ENCODE measurements around the gene PIGS. TPM values are rescaled to one million over a fixed set of nuclear protein-coding genes. Genes with fewer than 3 reads are reported as not detected.
"Not testable (repeated sequence)": the region's sequence is repeated elsewhere in the genome, so short reads cannot be mapped to it uniquely, and the experiment has no call there.

The PIGS gene
- total RNA-seq, 4 donors from 2014 or later = 7.2 to 48.3 (median 26.6) TPM

GRCh38 chr17:28523186-28523585 lies 48.1 kb downstream of the PIGS start:
- no peaks in the 10 kb centered on the region for H3K9me3 ChIP-seq
- TF ChIP-seq CTCF (IDR thresholded peaks at IDR 0.05) (no peak), POLR2A (IDR thresholded peaks at IDR 0.05) (no peak)
- intact Hi-C loops (cut with DNase I; ENCODE audit: low total_unique reads) = no loop called here
- no peak overlapping the region for H3K4me3 ChIP-seq
- no peak for DNase-seq
- H3K4me1 ChIP-seq = no peaks in the 10 kb centered on the region
- H3K36me3 ChIP-seq = no peaks in the 10 kb centered on the region
- H3K27me3 ChIP-seq = no peaks in the 10 kb centered on the region
- H3K27ac ChIP-seq = no peak overlapping the region

GRCh38 chr17:28522281-28522680 lies 49.0 kb downstream of the PIGS start:
- H3K9me3 ChIP-seq; H3K4me3 ChIP-seq; intact Hi-C loops (cut with DNase I; ENCODE audit: low total_unique reads); H3K27me3 ChIP-seq; DNase-seq; H3K4me1 ChIP-seq; H3K36me3 ChIP-seq; H3K27ac ChIP-seq: not testable (repeated sequence)

GRCh38 chr17:28521311-28522085 lies 49.8 kb downstream of the PIGS start:
- Histone ChIP-seq H3K4me3 (no peak overlapping the region), H3K4me1 (no peaks in the 10 kb centered on the region), H3K27ac (no peak overlapping the region), H3K27me3 (no peaks in the 10 kb centered on the region), H3K36me3 (no peaks in the 10 kb centered on the region), H3K9me3 (no peaks in the 10 kb centered on the region)
- TF ChIP-seq CTCF (IDR thresholded peaks at IDR 0.05) = no peak
- no peak for TF ChIP-seq POLR2A (IDR thresholded peaks at IDR 0.05)
- no peak for DNase-seq
- intact Hi-C loops (cut with DNase I; ENCODE audit: low total_unique reads) = no loop called here

- H3K4me1 ChIP-seq = no peaks in the 10 kb centered on the region
- no peak for DNase-seq
- no peaks in the 10 kb centered on the region for H3K9me3 ChIP-seq
- TF ChIP-seq CTCF (IDR thresholded peaks at IDR 0.05) (no peak), POLR2A (IDR thresholded peaks at IDR 0.05) (no peak)
- intact Hi-C loops (cut with DNase I; ENCODE audit: low total_unique reads) = no loop called here
- no peaks in the 10 kb centered on the region for H3K36me3 ChIP-seq
- no peaks in the 10 kb centered on the region for H3K27me3 ChIP-seq
- no peak overlapping the region for H3K4me3 ChIP-seq
- no peak overlapping the region for H3K27ac ChIP-seq
Measured at GRCh38 chr17:28520687-28521086, 50.6 kb downstream of the PIGS start.

- no peak overlapping the region for H3K27ac ChIP-seq
- no peak for TF ChIP-seq POLR2A (IDR thresholded peaks at IDR 0.05)
- TF ChIP-seq CTCF (IDR thresholded peaks at IDR 0.05) = no peak
- H3K36me3 ChIP-seq = no peaks in the 10 kb centered on the region
- intact Hi-C loops (cut with DNase I; ENCODE audit: low total_unique reads) = no loop called here
- no peak for DNase-seq
- H3K9me3 ChIP-seq = no peaks in the 10 kb centered on the region
- no peaks in the 10 kb centered on the region for H3K27me3 ChIP-seq
- no peaks in the 10 kb centered on the region for H3K4me1 ChIP-seq
- H3K4me3 ChIP-seq = no peak overlapping the region
Measured at GRCh38 chr17:28519236-28519635, 52.1 kb downstream of the PIGS start.
